Uterus (tissue), 4 donors: Measurements from ENCODE around the gene KERA. TPM values are rescaled to one million over a fixed set of nuclear protein-coding genes. Genes with fewer than 3 reads are reported as not detected.
"Not testable (repeated sequence)": the region's sequence is repeated elsewhere in the genome, so short reads cannot be mapped to it uniquely, and the experiment has no call there.

Source experiments
- DNase-seq, 2 donors: peaks; one replicate each; pipeline ENCODE4 v3.0.0-alpha.2; 2019 to 2020
- H3K27ac ChIP-seq, 2 donors: fragments of 200-600 bp; sonication (generic); 1 replicate in 1 of 2; 2 replicates in 1 of 2; pipeline ENCODE4 v1.5.1; 2016 to 2018
- H3K27me3 ChIP-seq, 2 donors: fragments of 200-600 bp; sonication (generic); one replicate each; pipeline ENCODE4 v1.5.1; 2018 to 2019; ENCODE audit warnings: control low read depth in 1 of 2
- H3K36me3 ChIP-seq, 2 donors: fragments of 200-600 bp; sonication (generic); one replicate each; pipeline ENCODE4 v1.5.1; 2019; ENCODE audit warnings: control low read depth in 1 of 2
- H3K4me1 ChIP-seq, 2 donors: fragments of 200-600 bp; sonication (generic); one replicate each; pipeline ENCODE4 v1.5.1; 2018 to 2019; ENCODE audit warnings: control low read depth in 1 of 2
- H3K4me3 ChIP-seq, 2 donors: fragments of 200-600 bp; sonication (generic); 1 replicate in 1 of 2; 2 replicates in 1 of 2; pipeline ENCODE4 v1.5.1; 2018 to 2019; ENCODE audit warnings: mild to moderate bottlenecking in 1 of 2
- H3K9me3 ChIP-seq, 2 donors: fragments of 200-600 bp; sonication (generic); one replicate each; pipeline ENCODE4 v1.5.1; 2019; ENCODE audit warnings: control low read depth in 1 of 2
- POLR2A ChIP-seq, 2 donors: fragments of 450-650 bp; IDR thresholded peaks; one replicate each; pipeline ENCODE4 v1.6.1; 2016; ENCODE audit warnings: antibody characterized with exemption in 2 of 2, mild to moderate bottlenecking in 1 of 2, moderate library complexity in 1 of 2
- intact Hi-C: fragments of 100-400 bp; cut with DNase I; formaldehyde crosslinking; loops from one replicate; pipeline ENCODE4 v1.15.1; 2023; ENCODE audit warnings: low total_unique reads
- total RNA-seq, 4 donors: library from RNA; depleted of rRNA in 3 of 4; stranded (reverse); fragments of >200 nt in 3 of 4; gene quantifications; one replicate each; pipeline versions ENCODE4 v1.1.0 to v1.2.4, GENCODE V29; 2014 to 2023
- TF ChIP-seq, protein P1 (sequence below), 4 experiments: fragments of 200-600 bp in 2 of 4; fragments of 450-650 bp in 2 of 4; sonication (generic) in 2 of 4; IDR thresholded peaks; one replicate each; pipeline ENCODE4 v1.5.1; 2016 to 2019; ENCODE audit warnings: antibody characterized with exemption in 4 of 4, mild to moderate bottlenecking in 2 of 4, moderate library complexity in 1 of 4
- donor health status: DM: yes; HTN: yes; CAD: no.

KERA gene
- total RNA-seq, 4 donors from 2014 or later: 1.3 TPM; not detected in 3

GRCh38 chr12:91098461-91098860 lies 40.6 kb upstream of the KERA start:
- Histone ChIP-seq H3K27me3 (no peaks in the 10 kb centered on the region), H3K27ac (peak overlapping the region; percentile 57 to 75), H3K4me1 (no peaks in the 10 kb centered on the region), H3K9me3 (no peaks in the 10 kb centered on the region), H3K36me3 (no peaks in the 10 kb centered on the region), H3K4me3 (no peak overlapping the region)
- intact Hi-C loops: no loop called here
- no peak for TF ChIP-seq POLR2A (IDR thresholded peaks at IDR 0.05)
- TF ChIP-seq, protein P1, sequence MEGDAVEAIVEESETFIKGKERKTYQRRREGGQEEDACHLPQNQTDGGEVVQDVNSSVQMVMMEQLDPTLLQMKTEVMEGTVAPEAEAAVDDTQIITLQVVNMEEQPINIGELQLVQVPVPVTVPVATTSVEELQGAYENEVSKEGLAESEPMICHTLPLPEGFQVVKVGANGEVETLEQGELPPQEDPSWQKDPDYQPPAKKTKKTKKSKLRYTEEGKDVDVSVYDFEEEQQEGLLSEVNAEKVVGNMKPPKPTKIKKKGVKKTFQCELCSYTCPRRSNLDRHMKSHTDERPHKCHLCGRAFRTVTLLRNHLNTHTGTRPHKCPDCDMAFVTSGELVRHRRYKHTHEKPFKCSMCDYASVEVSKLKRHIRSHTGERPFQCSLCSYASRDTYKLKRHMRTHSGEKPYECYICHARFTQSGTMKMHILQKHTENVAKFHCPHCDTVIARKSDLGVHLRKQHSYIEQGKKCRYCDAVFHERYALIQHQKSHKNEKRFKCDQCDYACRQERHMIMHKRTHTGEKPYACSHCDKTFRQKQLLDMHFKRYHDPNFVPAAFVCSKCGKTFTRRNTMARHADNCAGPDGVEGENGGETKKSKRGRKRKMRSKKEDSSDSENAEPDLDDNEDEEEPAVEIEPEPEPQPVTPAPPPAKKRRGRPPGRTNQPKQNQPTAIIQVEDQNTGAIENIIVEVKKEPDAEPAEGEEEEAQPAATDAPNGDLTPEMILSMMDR (IDR thresholded peaks at IDR 0.05): no peak
- no peak for DNase-seq

GRCh38 chr12:91094957-91095356 lies 37.1 kb upstream of the KERA start:
- DNase-seq: no peak
- intact Hi-C loops: no loop called here
- no peak overlapping the region for H3K27ac ChIP-seq
- H3K4me3 ChIP-seq: no peak overlapping the region
- H3K36me3 ChIP-seq: no peaks in the 10 kb centered on the region
- H3K4me1 ChIP-seq: no peaks in the 10 kb centered on the region
- no peaks in the 10 kb centered on the region for H3K9me3 ChIP-seq
- no peaks in the 10 kb centered on the region for H3K27me3 ChIP-seq
- TF ChIP-seq, protein P1 (IDR thresholded peaks at IDR 0.05): no peak
- no peak for TF ChIP-seq POLR2A (IDR thresholded peaks at IDR 0.05)

DNA sequence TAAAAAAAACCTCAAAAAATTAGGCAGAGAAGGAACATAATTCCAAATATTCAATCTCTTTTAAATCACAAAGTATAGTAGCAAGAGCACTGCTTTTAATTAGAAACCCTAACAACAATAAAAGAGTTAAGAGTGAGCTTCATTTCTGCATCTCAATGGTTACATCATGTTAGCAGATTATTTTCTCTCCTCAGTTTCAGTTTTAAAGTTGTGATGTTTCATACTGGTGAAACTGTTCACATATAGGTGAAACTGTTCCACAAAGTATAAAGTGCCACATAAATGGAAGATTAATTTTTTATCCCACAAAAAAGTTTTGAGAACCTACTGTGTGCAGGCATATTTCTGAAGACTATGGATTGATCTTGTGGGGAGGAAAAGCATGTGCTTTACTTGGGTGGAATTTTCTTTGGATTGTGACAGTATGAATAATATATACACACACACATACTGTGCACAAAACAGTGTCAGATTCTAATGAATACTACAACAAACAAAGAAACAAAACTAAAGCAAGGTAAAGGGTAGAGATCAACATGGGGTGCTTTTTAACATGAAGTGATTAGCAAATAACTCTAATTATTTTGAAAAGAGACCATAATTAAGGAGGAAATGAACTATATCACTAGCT lies 36.3 kb upstream of the KERA start:
- H3K27me3 ChIP-seq: no peaks in the 10 kb centered on the region
- no peak for DNase-seq
- H3K4me3 ChIP-seq: peak overlapping the region in 1 of 2 donors; percentile 3
- peak overlapping the region; percentile 11 to 40 for H3K27ac ChIP-seq
- H3K9me3 ChIP-seq: no peaks in the 10 kb centered on the region
- TF ChIP-seq, protein P1 (IDR thresholded peaks at IDR 0.05): no peak
- TF ChIP-seq POLR2A (IDR thresholded peaks at IDR 0.05): no peak
- intact Hi-C loops: no loop called here
- H3K36me3 ChIP-seq: no peaks in the 10 kb centered on the region
- no peaks in the 10 kb centered on the region for H3K4me1 ChIP-seq

GRCh38 chr12:91093341-91093740 lies 35.5 kb upstream of the KERA start:
- no peaks in the 10 kb centered on the region for H3K9me3 ChIP-seq
- H3K27ac ChIP-seq: no peak overlapping the region
- TF ChIP-seq POLR2A (IDR thresholded peaks at IDR 0.05): no peak
- TF ChIP-seq, protein P1 (IDR thresholded peaks at IDR 0.05): no peak
- no peak overlapping the region for H3K4me3 ChIP-seq
- H3K4me1 ChIP-seq: no peaks in the 10 kb centered on the region
- H3K36me3 ChIP-seq: no peaks in the 10 kb centered on the region
- no peak for DNase-seq
- intact Hi-C loops: no loop called here
- H3K27me3 ChIP-seq: no peaks in the 10 kb centered on the region

DNA sequence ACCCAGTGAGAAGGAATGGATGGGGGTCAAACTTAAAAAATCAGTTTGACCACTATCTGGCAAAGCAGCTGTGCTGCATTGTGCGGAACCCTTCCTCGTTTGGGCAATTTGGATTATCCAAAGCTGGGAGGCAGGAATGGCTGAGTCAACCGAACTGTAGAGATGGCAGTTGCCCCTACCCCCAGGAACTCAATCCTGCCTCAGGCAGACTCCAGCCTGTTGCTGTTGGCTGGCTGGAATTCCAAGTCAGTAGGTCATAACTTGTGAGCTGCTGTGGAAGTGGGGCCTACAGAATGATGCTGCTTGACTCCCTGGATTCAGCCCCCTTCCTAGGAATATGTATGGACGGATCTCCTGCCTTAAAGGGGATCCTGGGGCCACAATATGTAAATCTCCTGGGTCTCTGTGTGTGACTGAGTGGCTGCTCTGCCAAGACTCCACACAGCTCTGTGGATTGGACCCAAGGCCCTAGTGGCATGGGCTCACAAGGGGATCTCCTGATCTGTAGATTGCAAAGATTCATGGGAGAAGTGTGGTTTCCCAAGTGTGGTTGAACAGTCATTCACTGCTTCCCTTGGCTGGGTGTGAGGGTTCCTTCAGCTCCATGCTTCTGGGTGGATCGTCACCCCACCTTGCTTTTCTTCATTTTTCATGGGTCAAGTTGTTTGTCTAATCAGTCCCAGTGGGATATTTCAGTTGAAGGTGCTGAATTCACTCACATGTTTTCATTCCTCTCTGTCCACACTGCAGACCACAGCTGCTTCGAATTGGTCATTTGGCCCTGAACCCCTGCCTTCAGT lies 34.3 kb upstream of the KERA start:
- H3K4me3 ChIP-seq: no peak overlapping the region
- H3K27ac ChIP-seq: no peak overlapping the region
- H3K27me3 ChIP-seq: no peaks in the 10 kb centered on the region
- intact Hi-C loops: no loop called here
- no peaks in the 10 kb centered on the region for H3K4me1 ChIP-seq
- no peaks in the 10 kb centered on the region for H3K36me3 ChIP-seq
- no peak for DNase-seq
- H3K9me3 ChIP-seq: no peaks in the 10 kb centered on the region
- no peak for TF ChIP-seq POLR2A (IDR thresholded peaks at IDR 0.05)

GRCh38 chr12:91089953-91090352 lies 32.1 kb upstream of the KERA start:
- H3K9me3 ChIP-seq, H3K4me1 ChIP-seq, DNase-seq, H3K36me3 ChIP-seq, H3K4me3 ChIP-seq, H3K27me3 ChIP-seq, intact Hi-C loops, H3K27ac ChIP-seq: not testable (repeated sequence)
